ENCODE results near the gene OPTC.
"Not testable (repeated sequence)": the region's sequence is repeated elsewhere in the genome, so short reads cannot be mapped to it uniquely, and the experiment has no call there.

Gene OPTC

GRCh38 chr1:203493901-203494300 lies at the start of gene OPTC:
Gene OPTC (plus strand): TSS chr1:203494153. CDS start chr1:203496006, 1,853 bp downstream.
- DNase-seq, result no peak

DNA sequence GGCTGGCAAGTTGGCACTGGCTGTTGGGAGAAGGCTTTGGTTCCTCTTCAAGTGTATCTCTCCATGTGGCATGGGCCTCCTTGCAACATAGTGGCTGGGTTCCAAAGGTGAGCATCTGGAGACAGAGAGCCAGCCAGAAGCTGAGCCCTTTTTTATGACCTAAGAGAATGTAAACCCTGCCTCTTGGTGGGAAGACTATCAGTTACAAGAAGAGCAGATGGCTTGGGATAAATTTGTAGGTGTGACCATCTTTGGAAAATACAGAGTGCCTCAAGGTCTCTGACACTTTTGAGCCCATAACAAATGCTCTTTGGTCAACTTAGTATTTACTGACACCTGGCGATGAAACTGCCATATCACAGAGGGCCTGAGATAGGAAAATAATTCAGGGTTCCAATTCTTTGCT lies 49.8 kb upstream of the OPTC start:
- DNase-seq, result no peak

GRCh38 chr1:203447151-203447550 lies 46.8 kb upstream of the OPTC start:
- no peak for DNase-seq

- not testable (repeated sequence) for DNase-seq
Measured at GRCh38 chr1:203447598-203447997, 46.4 kb upstream of the OPTC start.

DNA sequence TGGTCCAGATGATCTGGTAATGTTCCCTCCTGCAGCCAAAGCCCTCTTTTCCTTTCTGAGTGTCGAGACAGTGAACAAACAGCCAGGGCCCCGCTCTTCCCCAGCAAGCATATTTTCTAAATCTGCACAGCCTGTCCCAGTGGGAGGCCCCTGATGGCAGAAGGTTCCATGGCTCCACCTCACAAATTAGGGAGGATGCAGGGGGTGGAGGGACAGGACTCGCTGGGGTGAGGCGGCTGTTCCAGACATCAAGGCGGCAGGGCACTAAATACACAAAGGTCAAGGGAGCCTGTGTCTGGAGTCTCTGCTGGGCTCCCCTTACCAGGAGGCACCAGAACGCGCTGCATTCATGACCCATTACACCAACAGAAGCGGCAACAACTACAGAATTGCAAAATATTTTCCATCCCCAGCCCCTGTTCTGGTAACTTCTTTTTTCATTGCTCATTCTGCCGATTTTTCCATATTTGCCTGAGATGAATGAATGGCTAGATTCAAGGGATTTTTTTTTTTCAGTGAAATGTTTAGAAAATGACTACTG lies 45.4 kb upstream of the OPTC start:
- DNase-seq, result peak; percentile 57

GRCh38 chr1:203450001-203450400 lies 44.0 kb upstream of the OPTC start:
- no peak for DNase-seq

DNA sequence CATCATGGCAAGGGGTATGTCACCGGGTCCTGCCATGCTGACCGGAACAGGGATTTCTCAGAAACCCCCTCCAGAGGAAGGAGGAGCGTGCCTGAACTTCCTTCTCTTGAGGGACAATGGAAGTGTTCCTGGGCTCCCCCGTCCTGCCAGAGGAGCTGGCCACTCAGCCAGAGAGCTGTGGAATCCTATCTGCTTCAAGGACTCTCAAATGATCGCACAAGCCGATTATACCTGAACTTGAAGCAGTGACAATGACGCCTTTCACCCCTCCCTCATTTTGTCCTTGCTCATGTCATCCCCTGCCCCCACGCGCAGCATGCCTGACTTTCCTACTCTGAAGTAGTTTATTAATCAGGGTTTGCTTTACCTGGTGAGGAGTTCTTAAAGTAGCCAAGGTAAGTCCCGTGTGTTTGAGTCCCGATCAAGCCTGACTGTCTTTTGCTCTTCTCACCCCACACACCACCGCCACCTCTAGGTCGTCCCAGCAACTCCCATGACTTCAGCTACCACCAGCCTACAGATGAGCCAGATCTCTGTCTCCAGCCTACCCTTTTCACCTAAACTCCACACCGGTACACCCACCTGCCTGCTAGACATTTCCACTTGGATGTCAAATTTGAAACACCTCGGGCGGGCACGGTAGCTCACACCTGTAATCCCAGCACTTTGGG lies 43.3 kb upstream of the OPTC start:
- no peak for DNase-seq

GRCh38 chr1:203451836-203452784 lies 41.8 kb upstream of the OPTC start:
- DNase-seq, result no peak

- DNase-seq, result no peak
Measured at GRCh38 chr1:203453016-203453415, 40.9 kb upstream of the OPTC start.

DNA sequence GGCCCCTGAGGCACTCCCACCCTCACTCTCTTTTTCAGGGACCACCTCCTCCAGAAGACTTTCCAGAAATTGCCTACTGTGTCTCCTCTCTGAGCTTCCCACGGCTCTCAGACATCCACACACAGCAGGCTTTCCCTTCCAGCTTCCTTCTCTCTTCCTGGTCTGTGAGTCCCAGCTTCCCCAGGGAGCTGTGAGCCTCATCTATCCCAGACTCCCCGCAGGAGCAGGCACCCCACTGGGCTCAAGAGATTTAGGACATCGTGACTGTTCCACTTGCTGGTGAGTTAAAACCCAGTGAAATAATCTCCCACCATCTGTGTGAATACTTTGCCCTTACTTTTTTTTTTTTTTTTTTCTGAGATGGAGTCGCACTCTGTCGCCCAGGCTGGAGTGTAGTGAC lies 40.3 kb upstream of the OPTC start:
- DNase-seq, result no peak

- no peak for DNase-seq
Measured at GRCh38 chr1:203454986-203455471, 38.9 kb upstream of the OPTC start.

- no peak for DNase-seq
Measured at GRCh38 chr1:203455706-203456105, 38.2 kb upstream of the OPTC start.

- no peak for DNase-seq
Measured at GRCh38 chr1:203456577-203456976, 37.4 kb upstream of the OPTC start.

GRCh38 chr1:203458078-203458477 lies 35.9 kb upstream of the OPTC start:
- no peak for DNase-seq

- no peak for DNase-seq
Measured at GRCh38 chr1:203459671-203460201, 34.2 kb upstream of the OPTC start.

- DNase-seq, result peak; percentile 85
Measured at GRCh38 chr1:203461717-203462116, 32.2 kb upstream of the OPTC start.

GRCh38 chr1:203462143-203462542 lies 31.8 kb upstream of the OPTC start:
- no peak for DNase-seq

- no peak for DNase-seq
Measured at GRCh38 chr1:203462878-203463277, 31.1 kb upstream of the OPTC start.

- DNase-seq, result no peak
Measured at GRCh38 chr1:203463469-203464062, 30.4 kb upstream of the OPTC start.

- no peak for DNase-seq
Measured at GRCh38 chr1:203464226-203464625, 29.7 kb upstream of the OPTC start.

- DNase-seq, result no peak
Measured at GRCh38 chr1:203464743-203465142, 29.2 kb upstream of the OPTC start.

DNA sequence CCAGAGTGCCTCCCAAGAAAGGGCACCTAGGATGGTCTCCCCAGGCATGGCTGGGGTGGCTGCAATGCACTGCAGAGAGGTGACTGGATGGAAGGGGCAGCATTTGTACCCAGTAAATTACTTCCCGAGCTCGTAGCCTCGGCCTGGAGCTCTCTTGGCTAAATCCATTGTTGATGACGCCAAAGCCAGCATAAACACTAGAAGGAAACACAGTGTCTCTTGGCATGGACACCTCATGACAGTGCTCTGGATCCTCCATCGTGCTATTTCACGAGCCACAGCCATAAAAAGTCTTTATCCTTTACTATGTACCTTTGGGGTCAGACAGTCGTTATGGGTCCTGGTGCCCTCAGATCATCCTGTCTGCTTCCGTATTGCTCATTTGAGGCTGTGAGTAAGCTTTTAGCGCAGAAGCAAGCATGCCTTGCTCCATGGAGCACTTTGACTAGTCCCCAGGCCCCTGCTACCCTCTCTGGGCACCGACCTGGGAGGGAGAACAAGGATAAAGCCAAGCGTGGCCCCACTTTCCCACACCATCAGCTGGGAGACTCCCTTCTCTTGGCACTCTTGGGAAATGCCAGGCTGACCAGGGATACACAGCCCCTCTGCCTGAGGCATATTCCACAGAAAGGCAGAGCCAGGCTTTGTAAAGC lies 28.7 kb upstream of the OPTC start:
- DNase-seq, result no peak

Measured in NCI-H1417 treated with DMSO at 0.1 percent for 48 hours (cell line).